HG02970 (cell line): ENCODE results near the gene LILRA6.
"Not testable (repeated sequence)": the region's sequence is repeated elsewhere in the genome, so short reads cannot be mapped to it uniquely, and the experiment has no call there.

Experiments used
- ATAC-seq: cut with Tn5 transposase; IDR thresholded peaks from one replicate; pipeline ENCODE4 v1.9.1; 2021; ENCODE audit warnings: mild to moderate bottlenecking, moderate library complexity, moderate number of reproducible peaks; ENCODE audit not compliant: unreplicated experiment, low FRiP score

The LILRA6 gene

DNA sequence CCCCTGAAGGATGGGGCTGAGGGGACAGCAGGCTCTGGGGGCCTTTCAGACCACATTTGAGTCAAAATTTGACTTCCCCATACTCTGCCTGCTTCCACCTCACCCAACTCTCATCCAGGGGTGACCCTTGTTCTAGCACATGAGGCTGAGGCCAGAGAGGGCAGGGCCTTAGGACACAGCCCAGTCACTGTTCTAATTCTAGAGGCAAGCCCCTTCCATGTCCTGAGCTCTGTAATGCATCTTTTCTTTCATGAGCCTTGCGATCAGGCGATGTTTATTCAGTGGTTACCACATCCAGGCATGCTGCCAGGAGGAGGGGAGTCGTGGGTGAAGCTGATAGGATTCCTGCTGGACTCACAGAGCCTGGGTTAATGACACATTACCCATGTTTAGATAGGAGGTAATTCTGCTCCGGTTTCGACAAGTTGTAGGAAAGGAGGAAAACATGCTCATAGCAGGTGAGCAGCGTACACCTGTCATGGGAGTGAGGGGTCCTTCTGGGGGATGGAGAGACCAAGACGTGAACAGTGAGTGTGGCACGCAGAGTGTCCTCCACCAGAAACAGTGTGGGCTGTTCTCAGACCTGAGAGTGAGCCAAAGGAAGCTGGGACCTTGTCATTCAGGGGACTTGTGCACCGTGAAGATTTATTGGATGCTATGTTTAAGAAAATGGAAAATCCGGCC lies 32.6 kb downstream of the LILRA6 start:
- no peak for ATAC-seq

DNA sequence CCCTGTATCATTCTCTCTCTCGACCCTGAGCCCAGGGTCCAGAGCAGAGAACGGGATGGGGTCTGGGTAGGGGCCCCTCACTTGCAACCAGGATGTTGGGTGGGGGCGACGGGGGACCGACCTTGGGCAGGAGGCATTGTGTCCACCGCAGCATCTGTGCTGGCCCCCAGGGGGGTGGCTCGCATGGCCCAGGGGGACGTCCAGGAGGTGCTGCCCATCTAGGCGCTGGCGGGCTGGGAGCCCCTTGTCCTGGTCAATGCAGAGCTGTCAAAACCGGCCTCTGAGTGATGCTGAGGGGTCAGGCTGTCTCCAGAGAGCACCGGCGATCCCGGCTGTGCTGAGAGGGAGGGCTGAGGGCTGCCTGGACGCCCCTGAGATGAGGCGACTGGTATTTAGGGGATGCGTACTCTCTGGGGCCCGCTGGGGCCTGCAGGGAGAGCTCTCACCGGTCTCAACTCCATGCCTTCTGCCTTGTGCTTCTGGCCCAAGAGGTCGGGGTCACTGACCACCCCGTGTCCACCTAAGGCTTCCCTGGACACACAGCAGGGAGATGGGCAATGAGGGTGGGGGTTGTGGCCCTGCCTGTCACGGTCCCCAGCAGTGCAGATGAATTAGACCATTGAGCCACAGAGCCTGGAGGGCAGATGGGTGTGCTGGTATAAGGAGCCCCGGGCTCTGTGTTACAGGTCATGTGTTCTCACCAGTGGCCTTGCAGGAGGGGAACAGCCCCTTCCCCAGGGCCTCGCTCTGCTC lies 33.4 kb downstream of the LILRA6 start:
- ATAC-seq = no peak

DNA sequence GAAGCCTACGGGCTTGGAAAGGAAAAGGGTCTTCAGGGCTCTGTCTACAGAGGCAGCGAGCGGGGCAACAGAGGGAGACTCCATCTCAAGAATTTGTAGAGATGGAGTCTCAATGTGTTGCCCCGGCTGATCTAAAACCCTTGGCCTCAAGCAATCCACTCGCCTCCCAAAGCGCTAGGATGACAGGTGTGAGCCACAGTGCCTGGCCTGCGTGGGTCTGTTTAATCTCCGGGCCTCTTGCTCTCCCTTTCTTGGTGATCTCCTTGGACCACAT lies 33.9 kb downstream of the LILRA6 start:
- no peak for ATAC-seq

GRCh38 chr19:54207983-54208783 lies 34.4 kb downstream of the LILRA6 start:
- ATAC-seq = no peak

GRCh38 chr19:54207676-54207982 lies 35.0 kb downstream of the LILRA6 start:
- no peak for ATAC-seq

GRCh38 chr19:54207193-54207592 lies 35.4 kb downstream of the LILRA6 start:
- not testable (repeated sequence) for ATAC-seq

DNA sequence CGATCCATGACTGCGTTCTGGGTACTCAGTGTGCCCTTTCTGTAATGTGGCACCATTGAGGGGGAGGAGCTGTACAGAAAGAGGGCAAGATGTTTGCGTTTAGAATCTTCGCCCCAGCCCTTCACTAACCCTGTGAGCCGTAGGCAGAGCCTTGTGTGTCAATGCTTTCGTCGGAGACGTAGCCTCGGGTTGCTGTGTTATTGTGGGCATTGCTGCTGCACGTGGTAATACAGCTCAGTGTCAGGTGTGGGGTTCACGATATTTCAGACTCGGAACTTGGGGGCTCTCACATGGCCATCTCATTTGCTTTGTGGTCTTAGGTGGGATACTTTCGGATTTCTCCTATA lies 35.8 kb downstream of the LILRA6 start:
- ATAC-seq = no peak

DNA sequence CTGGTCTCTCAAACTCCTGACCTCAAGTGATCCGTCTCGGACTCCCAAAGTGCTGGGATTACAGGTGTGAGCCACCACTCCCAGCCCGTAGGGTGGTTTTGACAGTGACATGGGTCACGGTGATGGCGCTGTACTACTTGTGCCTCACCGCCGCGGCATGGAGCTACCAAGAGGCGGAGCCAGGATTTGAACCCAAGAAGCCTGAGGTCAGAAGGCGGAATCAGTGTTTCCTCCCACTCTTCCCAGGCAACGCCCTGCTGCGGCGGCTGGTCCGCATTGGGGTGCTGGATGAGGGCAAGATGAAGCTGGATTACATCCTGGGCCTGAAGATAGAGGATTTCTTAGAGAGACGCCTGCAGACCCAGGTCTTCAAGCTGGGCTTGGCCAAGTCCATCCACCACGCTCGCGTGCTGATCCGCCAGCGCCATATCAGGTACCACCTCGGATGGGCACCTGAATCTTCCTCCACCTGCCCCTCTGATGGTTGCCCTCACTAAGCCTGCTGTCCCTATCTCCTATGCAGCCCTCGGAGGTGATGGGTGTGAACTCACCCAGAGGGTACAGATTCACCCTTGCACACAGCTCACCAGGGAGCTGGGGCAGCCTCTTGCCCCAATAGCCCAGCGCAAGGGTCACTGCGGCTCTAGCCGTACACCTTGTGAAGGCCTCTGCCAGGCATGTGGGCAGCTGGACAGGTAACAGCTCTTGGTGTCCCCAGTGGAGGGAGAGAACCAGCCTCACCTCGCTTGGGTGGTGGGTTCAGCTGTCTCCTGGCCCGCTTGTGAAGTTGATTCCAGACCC lies 36.4 kb downstream of the LILRA6 start:
- no peak for ATAC-seq

DNA sequence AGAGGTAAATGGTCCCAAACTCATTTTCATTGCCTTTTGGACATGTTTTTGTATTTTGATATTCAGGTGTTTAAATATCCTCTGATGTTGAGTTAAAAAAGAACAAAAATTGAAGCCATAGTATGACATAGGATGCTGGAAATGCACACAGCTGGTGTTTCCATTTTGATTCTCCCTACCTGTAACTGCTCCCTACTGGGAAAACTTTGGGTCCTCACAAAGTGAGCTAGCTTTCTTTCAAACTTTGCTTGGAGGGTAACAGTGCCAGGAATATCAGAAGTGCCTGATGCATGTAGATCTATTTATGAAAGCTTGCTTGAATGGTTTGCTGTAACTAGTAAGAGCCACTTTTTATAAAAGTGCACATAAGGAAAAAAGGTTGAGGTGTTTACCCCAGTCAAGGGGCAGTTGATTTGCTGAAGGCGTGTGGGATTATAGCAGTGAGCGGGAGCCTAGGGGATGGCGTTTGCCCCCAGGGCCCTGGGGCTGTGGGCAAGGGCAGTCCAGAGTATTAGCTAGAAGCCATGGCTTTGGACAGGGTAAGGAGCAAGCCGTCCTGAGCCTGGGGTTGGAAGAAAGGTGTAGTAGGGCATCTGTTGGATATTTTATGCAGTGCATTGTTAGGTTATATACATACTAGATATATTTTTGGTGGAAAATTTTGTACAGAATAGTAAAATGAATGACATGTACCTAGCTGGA lies 37.7 kb downstream of the LILRA6 start:
- ATAC-seq = no peak

- no peak for ATAC-seq
Observed at GRCh38 chr19:54203151-54203611, 39.4 kb downstream of the LILRA6 start.

- no peak for ATAC-seq
Observed at GRCh38 chr19:54201980-54202379, 40.6 kb downstream of the LILRA6 start.

DNA sequence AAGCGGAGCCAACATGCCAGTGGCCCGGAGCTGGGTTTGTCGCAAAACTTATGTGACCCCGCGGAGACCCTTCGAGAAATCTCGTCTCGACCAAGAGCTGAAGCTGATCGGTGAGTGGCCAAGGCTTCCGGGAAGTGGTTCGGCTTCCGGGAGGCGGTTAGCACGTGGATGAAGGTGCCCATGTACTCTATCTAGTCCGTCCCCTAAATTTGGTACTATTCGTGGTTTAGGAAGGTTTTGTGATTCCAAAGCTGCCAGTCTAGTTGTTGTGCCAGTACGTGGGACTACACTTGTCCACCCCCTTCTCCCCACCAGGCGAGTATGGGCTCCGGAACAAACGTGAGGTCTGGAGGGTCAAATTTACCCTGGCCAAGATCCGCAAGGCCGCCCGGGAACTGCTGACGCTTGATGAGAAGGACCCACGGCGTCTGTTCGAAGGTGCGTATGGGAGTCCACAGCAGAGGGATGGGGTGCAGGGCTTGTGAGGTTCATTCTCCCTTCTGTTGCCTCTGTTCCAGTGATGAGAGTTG lies 41.4 kb downstream of the LILRA6 start:
- no peak for ATAC-seq

GRCh38 chr19:54199401-54199800 lies 43.2 kb downstream of the LILRA6 start:
- no peak for ATAC-seq

DNA sequence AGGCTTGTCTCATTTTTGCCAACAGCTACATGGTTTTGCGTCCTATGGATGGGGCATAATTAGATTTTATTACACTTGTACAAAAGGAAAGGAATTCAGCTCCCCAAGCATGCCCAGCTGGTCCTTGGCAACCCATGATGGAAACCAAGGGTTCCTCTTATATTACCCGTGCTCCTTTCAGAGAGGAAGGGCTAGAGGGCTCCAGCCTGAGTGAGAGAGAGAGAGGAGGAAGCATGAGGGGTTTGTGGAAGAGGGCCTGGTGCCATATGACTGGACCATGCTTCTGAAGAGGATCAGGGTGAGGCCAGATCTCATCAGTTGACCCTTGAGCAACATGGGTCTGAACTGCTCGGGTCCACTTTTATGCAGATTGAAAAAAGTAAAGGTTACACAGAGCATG lies 45.5 kb downstream of the LILRA6 start:
- no peak for ATAC-seq

GRCh38 chr19:54196536-54196935 lies 46.1 kb downstream of the LILRA6 start:
- no peak for ATAC-seq

GRCh38 chr19:54194463-54194862 lies 48.1 kb downstream of the LILRA6 start:
- ATAC-seq = not testable (repeated sequence)

GRCh38 chr19:54193011-54193410 lies 49.6 kb downstream of the LILRA6 start:
- no peak for ATAC-seq

DNA sequence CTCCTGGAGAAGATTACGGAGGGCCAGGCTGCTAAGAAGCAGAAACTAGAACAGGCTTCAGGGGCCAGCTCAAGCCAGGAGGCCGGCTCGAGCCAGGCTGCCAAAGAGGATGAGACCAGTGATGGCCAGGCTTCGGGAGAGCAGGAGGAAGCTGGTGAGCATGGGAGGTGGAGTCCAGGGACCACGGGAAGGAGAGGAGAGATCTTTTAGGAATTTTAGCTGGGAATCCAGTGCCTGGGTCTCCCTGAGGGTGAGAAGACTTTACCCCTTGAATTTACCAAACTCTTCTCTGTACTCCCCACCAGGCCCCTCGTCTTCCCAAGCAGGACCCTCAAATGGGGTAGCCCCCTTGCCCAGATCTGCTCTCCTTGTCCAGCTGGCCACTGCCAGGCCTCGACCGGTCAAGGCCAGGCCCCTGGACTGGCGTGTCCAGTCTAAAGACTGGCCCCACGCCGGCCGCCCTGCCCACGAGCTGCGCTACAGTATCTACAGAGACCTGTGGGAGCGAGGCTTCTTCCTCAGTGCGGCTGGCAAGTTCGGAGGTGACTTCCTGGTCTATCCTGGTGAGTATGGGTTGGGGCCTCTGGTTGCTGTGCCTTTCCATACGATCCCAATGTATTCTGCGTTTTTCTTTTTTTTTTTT lies 50.7 kb downstream of the LILRA6 start:
- ATAC-seq = no peak

DNA sequence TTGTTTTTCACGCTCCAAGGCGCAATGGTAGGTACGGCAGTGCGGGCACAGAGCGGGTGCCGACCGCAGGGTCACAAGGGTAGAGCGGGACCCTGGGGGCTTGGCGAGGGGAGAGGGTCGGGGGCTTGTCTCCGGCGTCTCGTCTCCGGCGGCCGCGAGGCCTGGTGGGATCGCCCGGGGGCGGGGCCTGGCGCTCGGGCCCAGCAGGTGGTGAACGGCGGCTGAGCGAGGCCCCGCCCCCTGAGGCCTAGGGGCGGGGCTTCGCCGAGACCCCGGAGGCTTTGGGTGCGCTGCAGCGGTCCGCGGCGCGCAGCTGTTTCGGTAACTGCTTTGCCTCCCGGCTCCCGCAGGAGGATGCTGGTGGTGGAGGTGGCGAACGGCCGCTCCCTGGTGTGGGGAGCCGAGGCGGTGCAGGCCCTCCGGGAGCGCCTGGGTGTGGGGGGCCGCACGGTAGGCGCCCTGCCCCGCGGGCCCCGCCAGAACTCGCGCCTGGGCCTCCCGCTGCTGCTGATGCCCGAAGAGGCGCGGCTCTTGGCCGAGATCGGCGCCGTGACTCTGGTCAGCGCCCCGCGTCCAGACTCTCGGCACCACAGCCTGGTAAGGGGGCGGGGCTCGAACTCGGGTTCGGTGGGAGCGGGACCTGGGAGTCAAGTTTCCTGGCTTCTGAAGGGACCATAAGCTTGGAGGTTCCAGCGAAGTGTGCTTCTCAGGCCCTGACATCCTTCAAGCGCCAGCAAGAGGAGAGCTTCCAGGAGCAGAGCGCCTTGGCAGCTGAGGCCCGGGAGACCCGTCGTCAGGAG lies 51.4 kb downstream of the LILRA6 start, which contains the start of gene TSEN34:
TSS of gene TSEN34 (plus strand) at position 298 of the 800 bp plus-strand sequence. CDS start at position 355, 57 bp downstream.
- peak; percentile 29 for ATAC-seq
